ENCODE data around the gene DACT1. TPM values are rescaled to one million over a fixed set of nuclear protein-coding genes. Genes with fewer than 3 reads are reported as not detected.

Gene DACT1
- polyA plus RNA-seq, 1 of the 3 experiments (the other 2 are of a cell fraction): 3.3 TPM

DNA sequence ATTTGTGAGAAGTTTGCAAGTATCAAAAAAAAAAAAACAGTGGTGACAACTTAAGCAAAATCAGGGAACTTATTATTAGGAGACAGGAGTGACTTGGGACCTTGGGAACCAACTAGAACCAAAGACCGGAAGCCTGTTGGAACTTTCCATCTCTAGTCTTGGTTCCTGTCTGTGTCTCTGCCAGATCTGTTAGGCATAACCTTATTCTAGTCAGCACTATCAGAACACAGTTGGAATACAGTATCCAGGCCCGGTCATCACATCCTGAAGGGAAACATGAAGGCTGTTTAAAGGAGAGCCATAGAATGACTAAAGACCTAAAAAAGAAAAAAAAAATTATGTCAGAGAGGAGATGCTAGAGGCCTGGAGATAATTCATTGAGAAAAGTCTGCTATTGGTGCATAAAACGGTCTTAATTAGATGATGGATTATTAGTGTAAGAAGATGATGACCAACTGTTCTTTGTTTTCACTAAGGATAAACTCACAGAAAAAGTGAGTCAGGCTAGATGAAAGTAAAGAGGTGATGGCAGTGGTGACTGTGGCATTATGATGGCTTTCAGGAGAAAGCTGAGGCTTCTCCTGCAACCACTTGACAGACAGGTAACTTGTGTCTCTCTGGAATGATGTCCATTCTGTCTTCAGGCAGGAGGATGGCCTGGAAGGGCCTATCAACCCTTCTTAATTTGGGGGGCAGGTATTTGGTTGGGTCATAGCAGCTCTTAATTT lies 28.2 kb downstream of the DACT1 start:
- WGBS (ENCODE audit: low lambda C conversion rate): 86% methylated on average over 3 of the region's 3 CpGs
- Histone ChIP-seq H3F3A (replicated peaks; ENCODE audit: insufficient read depth) (peaks cover 4% of the 10 kb centered on the region), H3K36me3 (replicated peaks in 1 of 2; ENCODE audit: control insufficient read depth in 1 of 2, insufficient read depth in 2 of 2, low read length in 1 of 2) (no peaks in the 10 kb centered on the region), H2AFZ (ENCODE audit: low read depth) (no peak overlapping the region), H4K20me1 (ENCODE audit: insufficient read depth) (no peaks in the 10 kb centered on the region), H3K79me2 (ENCODE audit: insufficient read depth) (no peaks in the 10 kb centered on the region), H3K4me3 (ENCODE audit: low read depth in 2 of 2, low read length in 1 of 2) (no peak overlapping the region), H3K4me1 (ENCODE audit: control insufficient read depth in 1 of 2, insufficient read depth in 2 of 2, low read depth in 1 of 2, low read length in 1 of 2) (peaks cover 0 to 10% of the 10 kb centered on the region in 2 experiments; a peak in 2 of 4 replicates), H3K27me3 (ENCODE audit: insufficient read depth) (no peaks in the 10 kb centered on the region), H3K9ac (no peak overlapping the region), H3K9me2 (no peaks in the 10 kb centered on the region), H3K9me3 (no peaks in the 10 kb centered on the region), H3K4me2 (no peak overlapping the region), H3K27ac (ENCODE audit: low read depth in 2 of 2, low read length in 1 of 2) (no peak overlapping the region)
- DNase-seq: no peak
- TF ChIP-seq GABPA (IDR thresholded peaks at IDR 0.05; ENCODE audit: low read depth): no peak
- TF ChIP-seq, protein P1, sequence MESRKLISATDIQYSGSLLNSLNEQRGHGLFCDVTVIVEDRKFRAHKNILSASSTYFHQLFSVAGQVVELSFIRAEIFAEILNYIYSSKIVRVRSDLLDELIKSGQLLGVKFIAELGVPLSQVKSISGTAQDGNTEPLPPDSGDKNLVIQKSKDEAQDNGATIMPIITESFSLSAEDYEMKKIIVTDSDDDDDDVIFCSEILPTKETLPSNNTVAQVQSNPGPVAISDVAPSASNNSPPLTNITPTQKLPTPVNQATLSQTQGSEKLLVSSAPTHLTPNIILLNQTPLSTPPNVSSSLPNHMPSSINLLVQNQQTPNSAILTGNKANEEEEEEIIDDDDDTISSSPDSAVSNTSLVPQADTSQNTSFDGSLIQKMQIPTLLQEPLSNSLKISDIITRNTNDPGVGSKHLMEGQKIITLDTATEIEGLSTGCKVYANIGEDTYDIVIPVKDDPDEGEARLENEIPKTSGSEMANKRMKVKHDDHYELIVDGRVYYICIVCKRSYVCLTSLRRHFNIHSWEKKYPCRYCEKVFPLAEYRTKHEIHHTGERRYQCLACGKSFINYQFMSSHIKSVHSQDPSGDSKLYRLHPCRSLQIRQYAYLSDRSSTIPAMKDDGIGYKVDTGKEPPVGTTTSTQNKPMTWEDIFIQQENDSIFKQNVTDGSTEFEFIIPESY (IDR thresholded peaks at IDR 0.05; ENCODE audit: borderline replicate concordance, low read depth): no peak
- no peak for TF ChIP-seq RCOR1 (IDR thresholded peaks at IDR 0.05; ENCODE audit: low read length)
- ChIA-PET CTCF (no interaction called here), POLR2A (no interaction called here)

DNA sequence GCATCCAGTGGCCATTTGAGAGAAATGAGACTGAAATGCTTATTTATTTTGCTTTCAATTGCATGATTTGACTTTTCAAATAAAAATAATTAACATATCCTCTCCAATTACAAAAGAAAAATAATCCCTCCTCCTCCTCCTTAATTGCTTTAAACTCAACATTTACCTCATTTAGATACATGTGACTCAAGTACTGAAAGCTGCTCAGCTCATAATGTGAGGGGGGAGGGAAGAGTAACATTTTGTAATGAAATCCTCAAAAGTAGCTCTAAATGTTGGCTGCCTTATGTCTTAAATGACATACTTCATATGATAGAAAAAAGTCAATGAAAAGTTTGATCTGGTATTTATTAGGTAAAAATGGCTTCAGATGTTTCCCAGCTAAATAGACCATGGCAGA lies 29.0 kb downstream of the DACT1 start:
- ChIA-PET POLR2A (no interaction called here), CTCF (no interaction called here)
- H3K4me2 ChIP-seq: no peak overlapping the region
- no peak overlapping the region for H2AFZ ChIP-seq (ENCODE audit: low read depth)
- H3K9me2 ChIP-seq: no peaks in the 10 kb centered on the region
- no peaks in the 10 kb centered on the region for H3K36me3 ChIP-seq (replicated peaks in 1 of 2; ENCODE audit: control insufficient read depth in 1 of 2, insufficient read depth in 2 of 2, low read length in 1 of 2)
- no peaks in the 10 kb centered on the region for H4K20me1 ChIP-seq (ENCODE audit: insufficient read depth)
- peaks cover 4% of the 10 kb centered on the region for H3F3A ChIP-seq (replicated peaks; ENCODE audit: insufficient read depth)
- H3K27me3 ChIP-seq (ENCODE audit: insufficient read depth): no peaks in the 10 kb centered on the region
- H3K9ac ChIP-seq: no peak overlapping the region
- H3K4me1 ChIP-seq (ENCODE audit: control insufficient read depth in 1 of 2, insufficient read depth in 2 of 2, low read depth in 1 of 2, low read length in 1 of 2): peaks cover 0 to 10% of the 10 kb centered on the region in 2 experiments; a peak in 2 of 4 replicates
- no peaks in the 10 kb centered on the region for H3K79me2 ChIP-seq (ENCODE audit: insufficient read depth)
- DNase-seq: no peak
- no peaks in the 10 kb centered on the region for H3K9me3 ChIP-seq
- TF ChIP-seq EZH2phosphoT487 (IDR thresholded peaks at IDR 0.05; ENCODE audit: borderline replicate concordance, low read depth) (no peak), TEAD4 (IDR thresholded peaks at IDR 0.05; ENCODE audit: borderline replicate concordance, insufficient read depth) (no peak), FOXM1 (IDR thresholded peaks at IDR 0.05; ENCODE audit: low read depth) (no peak), NFIC (IDR thresholded peaks at IDR 0.05; ENCODE audit: borderline replicate concordance) (no peak)
- TF ChIP-seq, protein P2, sequence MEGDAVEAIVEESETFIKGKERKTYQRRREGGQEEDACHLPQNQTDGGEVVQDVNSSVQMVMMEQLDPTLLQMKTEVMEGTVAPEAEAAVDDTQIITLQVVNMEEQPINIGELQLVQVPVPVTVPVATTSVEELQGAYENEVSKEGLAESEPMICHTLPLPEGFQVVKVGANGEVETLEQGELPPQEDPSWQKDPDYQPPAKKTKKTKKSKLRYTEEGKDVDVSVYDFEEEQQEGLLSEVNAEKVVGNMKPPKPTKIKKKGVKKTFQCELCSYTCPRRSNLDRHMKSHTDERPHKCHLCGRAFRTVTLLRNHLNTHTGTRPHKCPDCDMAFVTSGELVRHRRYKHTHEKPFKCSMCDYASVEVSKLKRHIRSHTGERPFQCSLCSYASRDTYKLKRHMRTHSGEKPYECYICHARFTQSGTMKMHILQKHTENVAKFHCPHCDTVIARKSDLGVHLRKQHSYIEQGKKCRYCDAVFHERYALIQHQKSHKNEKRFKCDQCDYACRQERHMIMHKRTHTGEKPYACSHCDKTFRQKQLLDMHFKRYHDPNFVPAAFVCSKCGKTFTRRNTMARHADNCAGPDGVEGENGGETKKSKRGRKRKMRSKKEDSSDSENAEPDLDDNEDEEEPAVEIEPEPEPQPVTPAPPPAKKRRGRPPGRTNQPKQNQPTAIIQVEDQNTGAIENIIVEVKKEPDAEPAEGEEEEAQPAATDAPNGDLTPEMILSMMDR (IDR thresholded peaks at IDR 0.05): no peak
- no peak overlapping the region for H3K4me3 ChIP-seq (ENCODE audit: low read depth in 2 of 2, low read length in 1 of 2)
- H3K27ac ChIP-seq (ENCODE audit: low read depth in 2 of 2, low read length in 1 of 2): no peak overlapping the region

All from SK-N-SH (cell line).